C4-2B (cell line): Measurements from ENCODE around the gene KRTAP20-2.

ENCODE experiments used
- CTCF ChIP-seq: fragments of 450-650 bp; conservative IDR thresholded peaks from 2 replicates; pipeline ENCODE4 v1.5.1; 2017; ENCODE audit warnings: mild to moderate bottlenecking
- ZFX ChIP-seq: fragments of 450-650 bp; IDR thresholded peaks from 2 replicates; pipeline ENCODE4 v1.6.1; 2017

GRCh38 chr21:30616125-30616524 lies 18.9 kb upstream of the KRTAP20-2 start, which contains the start of gene KRTAP20-1:
- TF ChIP-seq CTCF (no peak), ZFX (no peak)
